GM12878 (cell line): Measurements from ENCODE around the gene MRGPRX4. TPM values are rescaled to one million over a fixed set of nuclear protein-coding genes. Genes with fewer than 3 reads are reported as not detected.

Experiments
- ATAC-seq: fragments of 200-7000 bp; cut with Tn5 transposase; 3 replicates; pipeline ENCODE4 v1.9.1; 2020; ENCODE audit warnings: mild to moderate bottlenecking, moderate library complexity
- BruUV-seq: library from RNA; stranded (reverse); fragments of 400-500 nt; replicated peaks from 2 replicates; lab custom pipeline; 2021; lab: Mats Ljungman, UMichigan
- CTCF ChIA-PET: fragments of 300-600 bp; sonication (Branson Sonifier 250); formaldehyde crosslinking; extraction: SDS; loops from one replicate; lab custom pipeline; 2021; ENCODE audit warnings: inconsistent platforms; lab: Yijun Ruan, JAX
- POLR2A ChIA-PET: fragments of 350-600 bp; formaldehyde crosslinking; extraction: SDS; loops from one replicate; lab custom pipeline; 2021; ENCODE audit warnings: inconsistent platforms; lab: Charles Lee
- RAD21 ChIA-PET: fragments of 300-600 bp; sonication (Branson Sonifier 250); formaldehyde crosslinking; loops from one replicate; lab custom pipeline; 2023; ENCODE audit warnings: antibody characterized with exemption; ENCODE audit not compliant: unreplicated experiment; lab: Charles Lee
- SMC1A ChIA-PET: fragments of 300-600 bp; sonication (Branson Sonifier 250); formaldehyde crosslinking; loops from one replicate; lab custom pipeline; 2023; ENCODE audit not compliant: unreplicated experiment, uncharacterized antibody; lab: Charles Lee
- DNase-seq: peaks from one replicate; pipeline ENCODE4 v3.0.0-alpha.2; 2011; ENCODE audit warnings: low read depth, low spot score
- FAIRE-seq: peaks from 3 replicates; lab custom pipeline; 2011; peaks lifted over from hg19 to GRCh38; lab: Jason Lieb, UNC
- H2AFZ ChIP-seq: 2 replicates; pipeline ENCODE4 v1.6.0; 2011; ENCODE audit warnings: low read depth, low read length, control low read depth; ENCODE audit not compliant: control insufficient read depth
- H3K27ac ChIP-seq: 2 replicates; pipeline ENCODE4 v1.5.1; 2011; ENCODE audit warnings: control low read depth; ENCODE audit not compliant: control insufficient read depth, insufficient read depth
- H3K27me3 ChIP-seq, 2 experiments: replicated peaks in 1 of 2; 2 replicates each; pipeline versions ENCODE4 v1.6.0 to v1.6.1; 2011; ENCODE audit warnings: low read length in 1 of 2; ENCODE audit not compliant: control insufficient read depth in 2 of 2, insufficient read depth in 2 of 2
- H3K36me3 ChIP-seq, 2 experiments: 2 replicates each; pipeline ENCODE4 v1.5.1; 2011; ENCODE audit warnings: low read length in 1 of 2; ENCODE audit not compliant: control insufficient read depth in 2 of 2, insufficient read depth in 2 of 2
- H3K4me1 ChIP-seq: 2 replicates; pipeline ENCODE4 v1.6.1; 2011; ENCODE audit warnings: mild to moderate bottlenecking, low read length, moderate library complexity, mixed read lengths; ENCODE audit not compliant: control insufficient read depth, insufficient read depth
- H3K4me2 ChIP-seq: 2 replicates; pipeline ENCODE4 v1.6.0; 2011; ENCODE audit warnings: control low read depth; ENCODE audit not compliant: control insufficient read depth, insufficient read depth
- H3K4me3 ChIP-seq: fragments of 200-600 bp; sonication (generic); 2 replicates; pipeline ENCODE4 v1.5.1; 2016
- H3K79me2 ChIP-seq: 2 replicates; pipeline ENCODE4 v1.6.0; 2011; ENCODE audit warnings: low read length; ENCODE audit not compliant: control insufficient read depth, insufficient read depth
- H3K9ac ChIP-seq: 2 replicates; pipeline ENCODE4 v1.8.0; 2011; ENCODE audit warnings: low read length, control low read depth, mixed read lengths; ENCODE audit not compliant: control insufficient read depth, insufficient read depth
- H3K9me3 ChIP-seq: replicated peaks from 3 replicates; pipeline ENCODE4 v1.5.1; 2011; ENCODE audit warnings: mild to moderate bottlenecking, low read length; ENCODE audit not compliant: control insufficient read depth, insufficient read depth
- H4K20me1 ChIP-seq: 2 replicates; pipeline ENCODE4 v1.6.0; 2011; ENCODE audit not compliant: control insufficient read depth, insufficient read depth
- CHD1 ChIP-seq: IDR thresholded peaks from 2 replicates; pipeline ENCODE4 v1.6.1; 2012; ENCODE audit warnings: low read depth, low read length, improper control_type of control experiment
- ESRRA ChIP-seq: IDR thresholded peaks from 2 replicates; pipeline ENCODE4 v1.6.1; 2012; ENCODE audit warnings: mild to moderate bottlenecking, low read length, improper control_type of control experiment
- NFXL1 ChIP-seq: fragments of 450-650 bp; IDR thresholded peaks from 2 replicates; pipeline ENCODE4 v1.6.1; 2017; ENCODE audit warnings: antibody characterized with exemption, mild to moderate bottlenecking, borderline replicate concordance
- SIN3A ChIP-seq: IDR thresholded peaks from 2 replicates; pipeline ENCODE4 v1.6.1; 2012; ENCODE audit warnings: low read depth, low read length, improper control_type of control experiment
- SRF ChIP-seq, 2 experiments: IDR thresholded peaks; 2 replicates each; pipeline ENCODE4 v1.6.1; 2011; ENCODE audit warnings: low read depth in 2 of 2, low read length in 2 of 2, mild to moderate bottlenecking in 1 of 2, moderate library complexity in 1 of 2
- STAT3 ChIP-seq: IDR thresholded peaks from 2 replicates; pipeline ENCODE4 v1.6.1; 2011; ENCODE audit warnings: low read depth, low read length, improper control_type of control experiment
- TAF1 ChIP-seq: IDR thresholded peaks from 2 replicates; pipeline ENCODE4 v1.6.1; 2011; ENCODE audit warnings: mild to moderate bottlenecking, low read depth, low read length, borderline replicate concordance
- WGBS: methylation state at CpG from one replicate; pipeline ENCODE4 v1.1.6; 2016; ENCODE audit warnings: low lambda C conversion rate; ENCODE audit not compliant: insufficient replicate concordance, insufficient coverage; ENCODE audit errors: missing lambda C conversion rate; 5-methylcytosine and 5-hydroxymethylcytosine counted together
- in situ Hi-C: fragments of 300-500 bp; cut with MboI; formaldehyde crosslinking; loops from 9 replicates; pipeline ENCODE4 v1.14.3; 2018; ENCODE audit warnings: mixed read lengths
- intact Hi-C: fragments of 100-400 bp; cut with micrococcal nuclease; formaldehyde crosslinking; loops from one replicate; pipeline ENCODE4 v1.14.2; 2022; ENCODE audit not compliant: unreplicated experiment
- polyA plus RNA-seq, 11 experiments: library from polyadenylated mRNA; depleted of rRNA in 4 of 11; unstranded in 6 of 11; stranded (reverse) in 5 of 11; fragments of >200 nt; fragmentation: Nextera tagmentation in 4 of 11; fragmentation: Illumina TruSeq in 1 of 11; extraction: Ambion mirVana in 4 of 11; extraction: Trizol in 1 of 11; gene quantifications; 1 replicate in 1 of 11; 2 replicates in 10 of 11; pipeline versions ENCODE4 v1.2.1 to v1.2.3, GENCODE V29; 2011 to 2016; ENCODE audit warnings: inconsistent platforms in 2 of 11, missing spikeins in 2 of 11, low read depth in 1 of 11
- total RNA-seq, 4 experiments: library from RNA; depleted of rRNA in 3 of 4; stranded (reverse); fragments of >200 nt in 3 of 4; fragmentation: Illumina TruSeq in 1 of 4; extraction: Trizol in 1 of 4; gene quantifications; 2 replicates each; pipeline versions ENCODE4 v1.2.1 to v1.2.3, GENCODE V29; 2013 to 2021
- TF ChIP-seq, protein P1 (sequence below): fragments of 450-650 bp; IDR thresholded peaks from 2 replicates; pipeline ENCODE4 v1.6.1; 2017; ENCODE audit warnings: antibody characterized with exemption, mild to moderate bottlenecking, moderate library complexity

The MRGPRX4 gene
- total and polyA plus RNA-seq, 10 of the 15 experiments (the other 5 are each of a cell fraction or from before 2014, with no cell fraction given): not detected

GRCh38 chr11:18151581-18151980 is 21.1 kb upstream of the MRGPRX4 start:
- CTCF ChIA-PET: interaction anchor here (1.2 kb wide), 1 partner anchor 36 kb away, joined by 4 read pairs; no protein-coding TSS in a partner anchor
- FAIRE-seq (no peak), ATAC-seq (no peak), DNase-seq (no peak)
- Histone ChIP-seq H3K9ac (no peak overlapping the region), H3K36me3 (no peaks in the 10 kb centered on the region), H3K27me3 (peaks cover 0 to 7% of the 10 kb centered on the region in 2 experiments; a peak in 2 of 4 replicates), H2AFZ (no peak overlapping the region), H3K4me1 (no peaks in the 10 kb centered on the region), H3K27ac (no peak overlapping the region), H3K79me2 (no peaks in the 10 kb centered on the region), H4K20me1 (no peaks in the 10 kb centered on the region), H3K4me3 (no peak overlapping the region), H3K9me3 (no peaks in the 10 kb centered on the region), H3K4me2 (no peak overlapping the region)
- intact Hi-C loops (no loop called here), in situ Hi-C loops (no loop called here)
- RAD21 ChIA-PET: no interaction called here
- SMC1A ChIA-PET: no interaction called here
- POLR2A ChIA-PET: no interaction called here
- 37% methylated on average over 3 of the region's 3 CpGs for WGBS
- TF ChIP-seq ESRRA (no peak), CHD1 (no peak)
- TF ChIP-seq, protein P1, sequence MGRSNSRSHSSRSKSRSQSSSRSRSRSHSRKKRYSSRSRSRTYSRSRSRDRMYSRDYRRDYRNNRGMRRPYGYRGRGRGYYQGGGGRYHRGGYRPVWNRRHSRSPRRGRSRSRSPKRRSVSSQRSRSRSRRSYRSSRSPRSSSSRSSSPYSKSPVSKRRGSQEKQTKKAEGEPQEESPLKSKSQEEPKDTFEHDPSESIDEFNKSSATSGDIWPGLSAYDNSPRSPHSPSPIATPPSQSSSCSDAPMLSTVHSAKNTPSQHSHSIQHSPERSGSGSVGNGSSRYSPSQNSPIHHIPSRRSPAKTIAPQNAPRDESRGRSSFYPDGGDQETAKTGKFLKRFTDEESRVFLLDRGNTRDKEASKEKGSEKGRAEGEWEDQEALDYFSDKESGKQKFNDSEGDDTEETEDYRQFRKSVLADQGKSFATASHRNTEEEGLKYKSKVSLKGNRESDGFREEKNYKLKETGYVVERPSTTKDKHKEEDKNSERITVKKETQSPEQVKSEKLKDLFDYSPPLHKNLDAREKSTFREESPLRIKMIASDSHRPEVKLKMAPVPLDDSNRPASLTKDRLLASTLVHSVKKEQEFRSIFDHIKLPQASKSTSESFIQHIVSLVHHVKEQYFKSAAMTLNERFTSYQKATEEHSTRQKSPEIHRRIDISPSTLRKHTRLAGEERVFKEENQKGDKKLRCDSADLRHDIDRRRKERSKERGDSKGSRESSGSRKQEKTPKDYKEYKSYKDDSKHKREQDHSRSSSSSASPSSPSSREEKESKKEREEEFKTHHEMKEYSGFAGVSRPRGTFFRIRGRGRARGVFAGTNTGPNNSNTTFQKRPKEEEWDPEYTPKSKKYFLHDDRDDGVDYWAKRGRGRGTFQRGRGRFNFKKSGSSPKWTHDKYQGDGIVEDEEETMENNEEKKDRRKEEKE: no peak
- no TSS peak for BruUV-seq

DNA sequence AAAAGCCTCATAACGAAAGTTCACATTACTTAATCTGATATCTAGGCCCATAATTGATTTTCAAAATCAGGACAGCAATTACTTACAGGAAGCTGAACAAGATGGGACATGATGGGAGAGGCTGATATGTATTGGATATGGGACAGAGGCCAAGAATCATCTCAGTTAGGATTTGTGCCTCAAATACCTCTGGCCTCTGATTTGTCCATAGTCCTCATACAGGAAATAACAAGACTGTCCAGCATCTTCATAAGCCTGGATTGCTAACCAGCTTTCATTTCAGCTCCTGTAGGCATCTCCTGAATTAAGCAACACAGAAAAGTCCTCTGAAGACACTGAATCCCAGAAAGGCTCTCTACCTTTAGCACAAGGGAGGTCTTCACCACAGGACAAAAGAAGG is 4.3 kb upstream of the MRGPRX4 start:
- Histone ChIP-seq H3K9me3 (no peaks in the 10 kb centered on the region), H3K4me2 (no peak overlapping the region), H3K4me1 (no peaks in the 10 kb centered on the region), H4K20me1 (no peaks in the 10 kb centered on the region), H3K9ac (no peak overlapping the region), H3K4me3 (no peak overlapping the region), H2AFZ (no peak overlapping the region), H3K79me2 (no peaks in the 10 kb centered on the region), H3K27ac (no peak overlapping the region), H3K36me3 (no peaks in the 10 kb centered on the region), H3K27me3 (no peaks in the 10 kb centered on the region)
- ATAC-seq: no peak
- ChIA-PET RAD21 (interaction anchor here (1.3 kb wide), 1 partner anchor 146 kb away, joined by 3 read pairs; no protein-coding TSS in a partner anchor), CTCF (no interaction called here), SMC1A (no interaction called here), POLR2A (no interaction called here)
- in situ Hi-C loops (no loop called here), intact Hi-C loops (no loop called here)
- TF ChIP-seq TAF1: no peak
- TF ChIP-seq STAT3: no peak
- TF ChIP-seq SRF (IDR thresholded peaks at IDR 0.05; ENCODE audit: low read depth in 2 of 2, low read length in 2 of 2): no peak
- TF ChIP-seq NFXL1: no peak
- no peak for TF ChIP-seq SIN3A
- BruUV-seq: no TSS peak
- no peak for DNase-seq
- no peak for FAIRE-seq
- 4% methylated on average over 1 of the region's 1 CpG for WGBS
